Stimulated activated CD4-positive, alpha-beta T cell treated with anti-CD3 and anti-CD28 coated beads, TNF-alpha, amount 100 ng/mL, for 4 hours (primary cell): ENCODE measurements around the gene TMC2.

Experiments
- DNase-seq, 3 experiments: peaks; one replicate each; pipeline ENCODE4 v3.0.0-alpha.2; 2020; ENCODE audit warnings: low read depth in 3 of 3

TMC2 gene

GRCh38 chr20:2625062-2625461, 88.7 kb downstream of the TMC2 start:
- DNase-seq, result no peak

GRCh38 chr20:2626853-2627541, 90.6 kb downstream of the TMC2 start:
- no peak for DNase-seq

- no peak for DNase-seq
These were observed 94.9 kb downstream of the TMC2 start for GRCh38 chr20:2631228-2631627.

- DNase-seq, result no peak
These were observed 97.0 kb downstream of the TMC2 start for GRCh38 chr20:2633381-2633780.

GRCh38 chr20:2637246-2637645, 100.9 kb downstream of the TMC2 start:
- no peak for DNase-seq

- no peak for DNase-seq
These were observed 103.9 kb downstream of the TMC2 start for GRCh38 chr20:2640260-2640659.

- no peak for DNase-seq
These were observed 104.5 kb downstream of the TMC2 start for GRCh38 chr20:2640899-2641298.

- no peak for DNase-seq
These were observed 107.3 kb downstream of the TMC2 start for GRCh38 chr20:2643708-2644107.

- peak; percentile 92 to 93 (median 92) for DNase-seq
These were observed 115.7 kb downstream of the TMC2 start, which contains the start of gene NOP56 for GRCh38 chr20:2651772-2652723. Gene NOP56 (plus strand): TSS chr20:2652632. CDS start chr20:2652661, 29 bp downstream.

- DNase-seq, result peak in 1 of 3 experiments; percentile 29
These were observed 116.6 kb downstream of the TMC2 start for GRCh38 chr20:2652724-2653555.

GRCh38 chr20:2653556-2654383, 117.4 kb downstream of the TMC2 start:
- no peak for DNase-seq

GRCh38 chr20:2654384-2654822, 118.0 kb downstream of the TMC2 start:
- DNase-seq, result no peak

GRCh38 chr20:2654831-2655230, 118.5 kb downstream of the TMC2 start:
- no peak for DNase-seq

- no peak for DNase-seq
These were observed 119.2 kb downstream of the TMC2 start for GRCh38 chr20:2655331-2656116.

GRCh38 chr20:2656471-2657117, 120.2 kb downstream of the TMC2 start:
- DNase-seq, result no peak

- no peak for DNase-seq
These were observed 120.9 kb downstream of the TMC2 start for GRCh38 chr20:2657241-2657640.

GRCh38 chr20:2657674-2658073, 121.3 kb downstream of the TMC2 start:
- no peak for DNase-seq

- DNase-seq, result no peak
These were observed 122.3 kb downstream of the TMC2 start for GRCh38 chr20:2658414-2659354.
